Mesothelial cell of epicardium (in vitro differentiated cells): Measurements from ENCODE around the gene LTK. TPM values are rescaled to one million over a fixed set of nuclear protein-coding genes. Genes with fewer than 3 reads are reported as not detected.

Experiments used
- DNase-seq, 2 experiments: peaks; one replicate each; pipeline ENCODE4 v3.0.0; 2021; ENCODE audit warnings: low spot score in 2 of 2; ENCODE audit not compliant: unreplicated experiment in 2 of 2
- H3K27ac Mint-ChIP-seq: 2 replicates; pipeline ENCODE4 v1.8.0; 2021; ENCODE audit warnings: mixed read lengths
- H3K27me3 Mint-ChIP-seq: 2 replicates; pipeline ENCODE4 v1.8.0; 2021; ENCODE audit warnings: low read depth, mixed read lengths
- H3K36me3 Mint-ChIP-seq: 2 replicates; pipeline ENCODE4 v1.8.0; 2021; ENCODE audit warnings: mixed read lengths
- H3K4me1 Mint-ChIP-seq: 2 replicates; pipeline ENCODE4 v1.8.0; 2021; ENCODE audit warnings: mixed read lengths
- H3K4me3 Mint-ChIP-seq: 2 replicates; pipeline ENCODE4 v1.8.0; 2021; ENCODE audit warnings: mild to moderate bottlenecking, moderate library complexity, mixed read lengths
- H3K9me3 Mint-ChIP-seq: 2 replicates; pipeline ENCODE4 v1.8.0; 2021; ENCODE audit warnings: mixed read lengths
- CTCF ChIP-seq: fragments of 200-600 bp; sonication (generic); IDR thresholded peaks from one replicate; pipeline ENCODE4 v1.5.0; 2021; ENCODE audit warnings: antibody characterized with exemption; ENCODE audit not compliant: unreplicated experiment
- total RNA-seq: library from RNA; stranded (reverse); gene quantifications from 3 replicates; pipeline ENCODE4 v1.2.1, GENCODE V29; 2021

The LTK gene
- total RNA-seq, 1 donor from 2014 or later: 1.2 TPM

GRCh38 chr15:41554915-41555314, 41.3 kb upstream of the LTK start:
- no peaks in the 10 kb centered on the region for H3K9me3 Mint-ChIP-seq
- peaks cover 24% of the 10 kb centered on the region for H3K4me1 Mint-ChIP-seq
- TF ChIP-seq CTCF: no peak
- no peaks in the 10 kb centered on the region for H3K27me3 Mint-ChIP-seq
- H3K27ac Mint-ChIP-seq: no peak overlapping the region
- DNase-seq: no peak
- H3K36me3 Mint-ChIP-seq: no peaks in the 10 kb centered on the region
- H3K4me3 Mint-ChIP-seq: no peak overlapping the region

GRCh38 chr15:41554343-41554742, 40.7 kb upstream of the LTK start:
- H3K27me3 Mint-ChIP-seq: no peaks in the 10 kb centered on the region
- no peak for DNase-seq
- H3K27ac Mint-ChIP-seq: no peak overlapping the region
- H3K4me1 Mint-ChIP-seq: peaks cover 20% of the 10 kb centered on the region
- no peaks in the 10 kb centered on the region for H3K36me3 Mint-ChIP-seq
- TF ChIP-seq CTCF: no peak
- H3K4me3 Mint-ChIP-seq: no peak overlapping the region
- no peaks in the 10 kb centered on the region for H3K9me3 Mint-ChIP-seq

GRCh38 chr15:41553731-41554130, 40.1 kb upstream of the LTK start:
- DNase-seq: no peak
- H3K27me3 Mint-ChIP-seq: no peaks in the 10 kb centered on the region
- H3K4me1 Mint-ChIP-seq: peaks cover 20% of the 10 kb centered on the region
- no peak overlapping the region for H3K27ac Mint-ChIP-seq
- no peak for TF ChIP-seq CTCF
- H3K9me3 Mint-ChIP-seq: no peaks in the 10 kb centered on the region
- H3K36me3 Mint-ChIP-seq: no peaks in the 10 kb centered on the region
- H3K4me3 Mint-ChIP-seq: no peak overlapping the region

GRCh38 chr15:41550066-41550775, 36.6 kb upstream of the LTK start:
- Mint-ChIP-seq H3K36me3 (no peaks in the 10 kb centered on the region), H3K4me1 (peaks cover 6% of the 10 kb centered on the region), H3K27me3 (no peaks in the 10 kb centered on the region), H3K27ac (no peak overlapping the region), H3K4me3 (no peak overlapping the region), H3K9me3 (no peaks in the 10 kb centered on the region)
- DNase-seq: no peak
- TF ChIP-seq CTCF: no peak

- H3K4me3 Mint-ChIP-seq: no peak overlapping the region
Observed at GRCh38 chr15:41546851-41547786, 33.5 kb upstream of the LTK start.

More at GRCh38 chr15:41546851-41547786, 33.5 kb upstream of the LTK start:
- Mint-ChIP-seq H3K27ac (no peak overlapping the region), H3K9me3 (no peaks in the 10 kb centered on the region), H3K27me3 (no peaks in the 10 kb centered on the region), H3K4me1 (peaks cover 3% of the 10 kb centered on the region), H3K36me3 (no peaks in the 10 kb centered on the region)
- no peak for TF ChIP-seq CTCF
- no peak for DNase-seq
